ENCODE measurements around the gene CEP192.

Gene CEP192

GRCh38 chr18:13110559-13110958, 119.4 kb downstream of the CEP192 start:
- Histone ChIP-seq H3K9ac (ENCODE audit: insufficient read length, low read depth) (no peak overlapping the region), H3K36me3 (ENCODE audit: insufficient read depth, insufficient read length, low read length) (peaks cover 44% of the 10 kb centered on the region), H3K9me3 (ENCODE audit: insufficient read depth, low read length) (peaks cover 4% of the 10 kb centered on the region; the same call in 1 of the 2 replicates), H3K4me1 (ENCODE audit: insufficient read depth, insufficient read length) (no peaks in the 10 kb centered on the region), H3K4me3 (ENCODE audit: insufficient read length, low read depth) (no peak overlapping the region), H3K27me3 (ENCODE audit: insufficient read depth, insufficient read length) (no peaks in the 10 kb centered on the region)
- TF ChIP-seq SUZ12 (IDR thresholded peaks at IDR 0.05; ENCODE audit: extremely low read depth, insufficient read depth, insufficient read length) (no peak), YY1 (IDR thresholded peaks at IDR 0.05; ENCODE audit: insufficient read depth, insufficient read length) (no peak), ZNF274 (IDR thresholded peaks at IDR 0.05; ENCODE audit: low read depth, low read length) (no peak)
- no peak for DNase-seq (ENCODE audit: low read depth, low spot score)

DNA sequence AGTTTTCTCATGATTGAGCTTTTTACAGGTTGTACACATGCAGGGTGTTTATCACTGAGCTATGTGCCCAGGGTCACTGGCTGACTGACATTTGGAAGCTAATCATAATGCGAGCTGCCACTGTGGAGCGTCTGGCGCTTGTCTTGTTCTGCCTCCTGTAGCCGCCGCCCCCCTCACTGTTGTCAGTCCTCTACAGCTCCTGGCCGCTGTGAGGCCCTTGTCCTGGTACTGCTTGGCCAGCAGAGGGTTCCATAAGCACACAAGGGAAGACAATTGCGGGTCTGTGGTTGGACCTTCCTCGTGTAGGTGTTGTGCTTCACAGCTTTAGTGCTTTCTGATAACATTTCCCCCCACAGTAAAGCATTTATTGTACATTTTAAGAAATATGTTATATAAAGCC, 121.8 kb downstream of the CEP192 start:
- DNase-seq (ENCODE audit: low read depth, low spot score) = peak; percentile 57
- Histone ChIP-seq H3K36me3 (ENCODE audit: insufficient read depth, insufficient read length, low read length) (peaks cover 44% of the 10 kb centered on the region), H3K9me3 (ENCODE audit: insufficient read depth, low read length) (peaks cover 1% of the 10 kb centered on the region; the same call in 1 of the 2 replicates), H3K4me3 (ENCODE audit: insufficient read length, low read depth) (no peak overlapping the region), H3K4me1 (ENCODE audit: insufficient read depth, insufficient read length) (no peaks in the 10 kb centered on the region), H3K9ac (ENCODE audit: insufficient read length, low read depth) (no peak overlapping the region), H3K27me3 (ENCODE audit: insufficient read depth, insufficient read length) (no peaks in the 10 kb centered on the region)
- TF ChIP-seq YY1 (IDR thresholded peaks at IDR 0.05; ENCODE audit: insufficient read depth, insufficient read length) = no peak
- no peak for TF ChIP-seq SUZ12 (IDR thresholded peaks at IDR 0.05; ENCODE audit: extremely low read depth, insufficient read depth, insufficient read length)
- TF ChIP-seq ZNF274 (IDR thresholded peaks at IDR 0.05; ENCODE audit: low read depth, low read length) = no peak

GRCh38 chr18:13120255-13120654, 129.1 kb downstream of the CEP192 start:
- no peak overlapping the region for H3K4me3 ChIP-seq (ENCODE audit: insufficient read length, low read depth)
- peaks cover 45% of the 10 kb centered on the region for H3K36me3 ChIP-seq (ENCODE audit: insufficient read depth, insufficient read length, low read length)
- H3K27me3 ChIP-seq (ENCODE audit: insufficient read depth, insufficient read length) = no peaks in the 10 kb centered on the region
- H3K9me3 ChIP-seq (ENCODE audit: insufficient read depth, low read length) = no peaks in the 10 kb centered on the region
- no peak for DNase-seq (ENCODE audit: low read depth, low spot score)
- H3K4me1 ChIP-seq (ENCODE audit: insufficient read depth, insufficient read length) = no peaks in the 10 kb centered on the region
- H3K9ac ChIP-seq (ENCODE audit: insufficient read length, low read depth) = no peak overlapping the region
- TF ChIP-seq SUZ12 (IDR thresholded peaks at IDR 0.05; ENCODE audit: extremely low read depth, insufficient read depth, insufficient read length) (no peak), ZNF274 (IDR thresholded peaks at IDR 0.05; ENCODE audit: low read depth, low read length) (no peak), YY1 (IDR thresholded peaks at IDR 0.05; ENCODE audit: insufficient read depth, insufficient read length) (no peak)

DNA sequence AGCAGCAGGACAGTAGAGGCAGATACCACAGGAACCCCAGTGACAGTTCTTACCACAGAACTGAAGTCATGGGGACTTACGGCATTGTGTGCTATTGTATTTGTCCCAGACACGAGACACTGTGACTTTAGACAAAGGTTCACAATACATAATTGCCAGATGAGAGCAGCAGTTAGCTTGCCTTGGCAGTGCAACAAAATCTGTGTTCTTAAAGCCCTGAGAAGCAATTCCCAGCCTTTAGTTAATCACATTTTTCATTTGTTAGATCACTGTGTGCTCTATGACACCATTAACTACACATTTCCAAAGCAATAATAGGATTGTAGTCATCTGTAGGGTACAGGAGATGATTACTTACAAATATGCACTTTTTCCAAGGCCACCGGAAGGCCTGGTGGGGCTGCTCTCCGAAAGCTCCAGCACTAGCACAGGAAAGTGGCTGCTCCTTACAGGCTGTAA, 129.8 kb downstream of the CEP192 start:
- H3K9me3 ChIP-seq (ENCODE audit: insufficient read depth, low read length) = no peaks in the 10 kb centered on the region

GRCh38 chr18:13124411-13124810, 133.2 kb downstream of the CEP192 start:
- Histone ChIP-seq H3K9ac (ENCODE audit: insufficient read length, low read depth) (no peak overlapping the region), H3K27me3 (ENCODE audit: insufficient read depth, insufficient read length) (no peaks in the 10 kb centered on the region), H3K4me3 (ENCODE audit: insufficient read length, low read depth) (no peak overlapping the region), H3K36me3 (ENCODE audit: insufficient read depth, insufficient read length, low read length) (peaks cover 31% of the 10 kb centered on the region), H3K9me3 (ENCODE audit: insufficient read depth, low read length) (no peaks in the 10 kb centered on the region), H3K4me1 (ENCODE audit: insufficient read depth, insufficient read length) (no peaks in the 10 kb centered on the region)
- DNase-seq (ENCODE audit: low read depth, low spot score) = no peak
- TF ChIP-seq YY1 (IDR thresholded peaks at IDR 0.05; ENCODE audit: insufficient read depth, insufficient read length) = no peak
- no peak for TF ChIP-seq SUZ12 (IDR thresholded peaks at IDR 0.05; ENCODE audit: extremely low read depth, insufficient read depth, insufficient read length)
- no peak for TF ChIP-seq ZNF274 (IDR thresholded peaks at IDR 0.05; ENCODE audit: low read depth, low read length)

More for the DNA sequence above, 129.8 kb downstream of the CEP192 start:
- Histone ChIP-seq H3K4me1 (ENCODE audit: insufficient read depth, insufficient read length) (no peaks in the 10 kb centered on the region), H3K9ac (ENCODE audit: insufficient read length, low read depth) (no peak overlapping the region), H3K36me3 (ENCODE audit: insufficient read depth, insufficient read length, low read length) (peaks cover 40% of the 10 kb centered on the region), H3K27me3 (ENCODE audit: insufficient read depth, insufficient read length) (no peaks in the 10 kb centered on the region), H3K4me3 (ENCODE audit: insufficient read length, low read depth) (no peak overlapping the region)
- TF ChIP-seq SUZ12 (IDR thresholded peaks at IDR 0.05; ENCODE audit: extremely low read depth, insufficient read depth, insufficient read length) = no peak
- TF ChIP-seq ZNF274 (IDR thresholded peaks at IDR 0.05; ENCODE audit: low read depth, low read length) = no peak
- TF ChIP-seq YY1 (IDR thresholded peaks at IDR 0.05; ENCODE audit: insufficient read depth, insufficient read length) = no peak
- no peak for DNase-seq (ENCODE audit: low read depth, low spot score)

- no peaks in the 10 kb centered on the region for H3K4me1 ChIP-seq (ENCODE audit: insufficient read depth, insufficient read length)
- H3K27me3 ChIP-seq (ENCODE audit: insufficient read depth, insufficient read length) = no peaks in the 10 kb centered on the region
- DNase-seq (ENCODE audit: low read depth, low spot score) = no peak
- no peak overlapping the region for H3K4me3 ChIP-seq (ENCODE audit: insufficient read length, low read depth)
- H3K36me3 ChIP-seq (ENCODE audit: insufficient read depth, insufficient read length, low read length) = peaks cover 31% of the 10 kb centered on the region
- TF ChIP-seq SUZ12 (IDR thresholded peaks at IDR 0.05; ENCODE audit: extremely low read depth, insufficient read depth, insufficient read length) (no peak), ZNF274 (IDR thresholded peaks at IDR 0.05; ENCODE audit: low read depth, low read length) (no peak), YY1 (IDR thresholded peaks at IDR 0.05; ENCODE audit: insufficient read depth, insufficient read length) (no peak)
- H3K9me3 ChIP-seq (ENCODE audit: insufficient read depth, low read length) = no peaks in the 10 kb centered on the region
- no peak overlapping the region for H3K9ac ChIP-seq (ENCODE audit: insufficient read length, low read depth)
These were observed 134.0 kb downstream of the CEP192 start for GRCh38 chr18:13125191-13125590.

GRCh38 chr18:13126966-13127598, 135.9 kb downstream of the CEP192 start:
- Histone ChIP-seq H3K4me1 (ENCODE audit: insufficient read depth, insufficient read length) (no peaks in the 10 kb centered on the region), H3K27me3 (ENCODE audit: insufficient read depth, insufficient read length) (no peaks in the 10 kb centered on the region), H3K4me3 (ENCODE audit: insufficient read length, low read depth) (no peak overlapping the region), H3K36me3 (ENCODE audit: insufficient read depth, insufficient read length, low read length) (peaks cover 27% of the 10 kb centered on the region), H3K9me3 (ENCODE audit: insufficient read depth, low read length) (no peaks in the 10 kb centered on the region), H3K9ac (ENCODE audit: insufficient read length, low read depth) (no peak overlapping the region)
- TF ChIP-seq ZNF274 (IDR thresholded peaks at IDR 0.05; ENCODE audit: low read depth, low read length) = no peak
- no peak for TF ChIP-seq SUZ12 (IDR thresholded peaks at IDR 0.05; ENCODE audit: extremely low read depth, insufficient read depth, insufficient read length)
- TF ChIP-seq YY1 (IDR thresholded peaks at IDR 0.05; ENCODE audit: insufficient read depth, insufficient read length) = no peak
- DNase-seq (ENCODE audit: low read depth, low spot score) = no peak

Data from NT2/D1 (cell line).